Gastroesophageal sphincter (tissue), 4 donors: Measurements from ENCODE around the gene APOBEC3C. TPM values are rescaled to one million over a fixed set of nuclear protein-coding genes. Genes with fewer than 3 reads are reported as not detected.

ENCODE experiments used
- ATAC-seq: fragments of 150-250 bp; one replicate; pipeline ENCODE4 v1.9.1; 2016; ENCODE audit warnings: mild to moderate bottlenecking, moderate library complexity
- H3K27ac ChIP-seq, 4 donors: fragments of 200-600 bp; sonication (generic) in 3 of 4; 1 replicate in 3 of 4; 2 replicates in 1 of 4; pipeline ENCODE4 v1.5.1; 2016 to 2019
- H3K27me3 ChIP-seq: fragments of 200-600 bp; sonication (generic); one replicate; pipeline ENCODE4 v1.5.1; 2019
- H3K36me3 ChIP-seq, 2 donors: fragments of 200-600 bp; sonication (generic); one replicate each; pipeline ENCODE4 v1.5.1; 2019; ENCODE audit warnings: control low read depth in 1 of 2
- H3K4me1 ChIP-seq, 3 donors: fragments of 200-600 bp; sonication (generic); 1 replicate in 2 of 3; 2 replicates in 1 of 3; pipeline ENCODE4 v1.5.1; 2016 to 2019; ENCODE audit warnings: control low read depth in 2 of 3
- H3K4me3 ChIP-seq, 2 donors: fragments of 200-600 bp; sonication (generic); one replicate each; pipeline ENCODE4 v1.5.1; 2019; ENCODE audit warnings: mild to moderate bottlenecking in 1 of 2, moderate library complexity in 1 of 2
- H3K9me3 ChIP-seq, 3 donors: fragments of 200-600 bp; sonication (generic); one replicate each; pipeline ENCODE4 v1.5.1; 2017 to 2019; ENCODE audit warnings: control low read depth in 2 of 3
- EP300 ChIP-seq: sonication (generic); formaldehyde crosslinking; IDR thresholded peaks from one replicate; pipeline ENCODE4 v1.6.1; 2017; ENCODE audit warnings: antibody characterized with exemption, mild to moderate bottlenecking
- POLR2A ChIP-seq, 2 donors: fragments of 450-650 bp; IDR thresholded peaks; one replicate each; pipeline ENCODE4 v1.6.1; 2017; ENCODE audit warnings: antibody characterized with exemption in 2 of 2, mild to moderate bottlenecking in 2 of 2, moderate library complexity in 1 of 2
- POLR2AphosphoS5 ChIP-seq: sonication (generic); formaldehyde crosslinking; IDR thresholded peaks from one replicate; pipeline ENCODE4 v1.6.1; 2017; ENCODE audit warnings: antibody characterized with exemption
- WGBS, 2 donors: methylation state at CpG; one replicate each; pipeline ENCODE4 v1.1.5; 2018; ENCODE audit warnings: low coverage in 1 of 2; 5-methylcytosine and 5-hydroxymethylcytosine counted together
- total RNA-seq, 4 donors: library from RNA; depleted of rRNA; stranded (reverse); fragments of >200 nt; gene quantifications; one replicate each; pipeline ENCODE4 v1.1.0, GENCODE V29; 2016
- TF ChIP-seq, protein P1 (sequence below), 4 experiments: fragments of 200-600 bp in 2 of 4; fragments of 450-650 bp in 2 of 4; sonication (generic) in 1 of 4; IDR thresholded peaks; one replicate each; pipeline ENCODE4 v1.5.1; 2017 to 2019; ENCODE audit warnings: antibody characterized with exemption in 4 of 4, mild to moderate bottlenecking in 2 of 4, moderate library complexity in 2 of 4

APOBEC3C gene
- total RNA-seq, 4 donors from 2014 or later = 7.9 to 14.0 (median 11.8) TPM

DNA sequence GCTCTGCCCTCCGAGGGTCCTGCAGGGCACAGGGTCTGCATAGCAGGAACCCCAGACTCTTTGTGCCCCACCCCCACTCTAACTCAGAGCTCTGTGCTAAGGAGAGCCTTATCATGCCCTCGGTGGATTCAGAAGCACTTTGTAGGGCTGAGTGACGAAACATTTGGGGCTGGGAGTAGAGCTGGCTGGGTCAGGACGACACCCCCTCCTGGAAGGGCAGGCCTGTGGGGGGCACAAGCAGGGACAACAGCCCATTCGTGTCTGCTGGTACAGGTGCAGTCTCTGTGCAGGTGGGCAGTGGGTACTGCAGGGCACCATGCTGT, 47.7 kb upstream of the APOBEC3C start:
- ATAC-seq = no peak
- no peaks in the 10 kb centered on the region for H3K9me3 ChIP-seq
- no peaks in the 10 kb centered on the region for H3K27me3 ChIP-seq
- no peaks in the 10 kb centered on the region for H3K36me3 ChIP-seq
- TF ChIP-seq, protein P1, sequence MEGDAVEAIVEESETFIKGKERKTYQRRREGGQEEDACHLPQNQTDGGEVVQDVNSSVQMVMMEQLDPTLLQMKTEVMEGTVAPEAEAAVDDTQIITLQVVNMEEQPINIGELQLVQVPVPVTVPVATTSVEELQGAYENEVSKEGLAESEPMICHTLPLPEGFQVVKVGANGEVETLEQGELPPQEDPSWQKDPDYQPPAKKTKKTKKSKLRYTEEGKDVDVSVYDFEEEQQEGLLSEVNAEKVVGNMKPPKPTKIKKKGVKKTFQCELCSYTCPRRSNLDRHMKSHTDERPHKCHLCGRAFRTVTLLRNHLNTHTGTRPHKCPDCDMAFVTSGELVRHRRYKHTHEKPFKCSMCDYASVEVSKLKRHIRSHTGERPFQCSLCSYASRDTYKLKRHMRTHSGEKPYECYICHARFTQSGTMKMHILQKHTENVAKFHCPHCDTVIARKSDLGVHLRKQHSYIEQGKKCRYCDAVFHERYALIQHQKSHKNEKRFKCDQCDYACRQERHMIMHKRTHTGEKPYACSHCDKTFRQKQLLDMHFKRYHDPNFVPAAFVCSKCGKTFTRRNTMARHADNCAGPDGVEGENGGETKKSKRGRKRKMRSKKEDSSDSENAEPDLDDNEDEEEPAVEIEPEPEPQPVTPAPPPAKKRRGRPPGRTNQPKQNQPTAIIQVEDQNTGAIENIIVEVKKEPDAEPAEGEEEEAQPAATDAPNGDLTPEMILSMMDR (IDR thresholded peaks at IDR 0.05) = no peak
- H3K4me1 ChIP-seq = no peaks in the 10 kb centered on the region
- WGBS, 2 donors = no CpG with 5 or more reads among the region's 5 CpGs
- H3K4me3 ChIP-seq = no peak overlapping the region
- no peak overlapping the region for H3K27ac ChIP-seq

DNA sequence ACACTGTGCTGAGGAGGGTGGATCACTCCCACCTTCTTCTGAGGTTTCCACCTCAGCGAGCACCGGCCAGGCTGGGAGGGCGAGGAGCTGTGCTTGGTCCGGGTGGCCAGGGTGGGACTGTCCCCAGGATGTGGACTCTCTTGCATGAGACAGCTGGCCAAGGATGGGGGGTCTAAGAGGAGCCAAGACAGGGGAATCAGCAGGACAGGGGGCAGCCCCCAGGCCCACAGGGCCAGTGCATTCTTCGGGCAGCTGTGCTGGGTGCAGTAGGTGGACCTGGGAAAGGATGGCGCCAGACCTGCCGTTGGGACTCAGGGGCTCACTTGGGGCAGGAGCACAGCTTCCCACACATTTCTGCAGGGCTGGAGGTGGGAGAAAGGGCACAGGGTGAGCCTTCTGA, 47.1 kb upstream of the APOBEC3C start:
- Histone ChIP-seq H3K9me3 (no peaks in the 10 kb centered on the region), H3K4me1 (no peaks in the 10 kb centered on the region), H3K36me3 (no peaks in the 10 kb centered on the region), H3K27me3 (no peaks in the 10 kb centered on the region), H3K27ac (no peak overlapping the region), H3K4me3 (no peak overlapping the region)
- ATAC-seq = no peak
- WGBS, 2 donors = no CpG with 5 or more reads among the region's 7 CpGs
- TF ChIP-seq POLR2A (IDR thresholded peaks at IDR 0.05) (no peak), EP300 (no peak), POLR2AphosphoS5 (no peak)
- TF ChIP-seq, protein P1 (IDR thresholded peaks at IDR 0.05) = no peak

DNA sequence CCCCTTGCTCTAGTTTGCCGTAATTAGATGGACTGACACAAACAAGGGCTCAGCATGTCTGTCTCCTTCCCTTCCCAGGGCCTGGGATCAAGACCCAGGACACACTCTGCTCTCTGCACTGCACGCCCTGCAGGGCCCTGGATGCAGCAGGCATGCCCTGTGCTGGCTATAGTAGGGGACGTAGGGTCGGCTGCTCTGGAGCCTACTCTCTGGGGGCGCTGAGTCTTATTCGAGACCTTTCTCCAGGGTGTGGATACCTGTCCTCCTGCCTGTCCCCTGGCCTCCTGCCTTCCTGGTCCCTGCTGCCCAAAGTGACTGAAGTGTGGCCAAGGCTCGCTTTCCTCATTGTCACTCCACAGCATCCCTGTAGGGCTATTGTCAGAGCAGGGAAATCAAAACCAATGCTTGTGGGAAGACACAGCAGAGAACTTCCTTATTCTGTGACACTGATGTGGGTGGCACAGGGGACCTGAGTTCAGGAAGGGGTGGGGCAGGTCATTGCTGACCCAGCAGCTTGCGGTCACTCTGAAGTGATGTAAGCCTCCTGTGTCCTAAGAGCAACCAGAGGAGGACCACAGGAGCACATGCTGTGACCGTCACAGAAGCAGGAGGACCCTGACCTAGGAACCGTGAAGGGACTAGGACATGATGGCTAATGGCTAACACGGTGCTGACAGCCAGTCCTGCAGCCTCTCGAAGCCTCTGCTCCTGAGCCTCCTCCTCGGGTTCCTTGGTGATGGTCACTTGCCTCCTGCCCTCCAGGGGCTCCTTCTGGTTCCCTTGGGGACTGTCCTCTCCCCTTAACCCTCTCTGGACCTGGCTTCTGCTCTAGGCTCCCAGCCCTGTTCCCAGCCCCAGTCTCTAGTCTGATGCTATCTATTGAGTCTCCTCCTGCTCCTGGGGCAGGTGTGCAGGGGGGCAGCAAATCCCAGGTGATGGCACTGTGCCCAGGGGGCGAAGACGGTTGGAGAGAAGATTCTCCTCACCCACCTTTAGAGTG, 46.3 kb upstream of the APOBEC3C start:
- Histone ChIP-seq H3K27ac (no peak overlapping the region), H3K27me3 (no peaks in the 10 kb centered on the region), H3K36me3 (no peaks in the 10 kb centered on the region), H3K4me3 (no peak overlapping the region), H3K9me3 (no peaks in the 10 kb centered on the region), H3K4me1 (no peaks in the 10 kb centered on the region)
- peak; percentile 56 for ATAC-seq
- 53 to 66% methylated on average over 3 to 4 of the region's 15 CpGs for WGBS, 2 donors
- TF ChIP-seq EP300 = no peak

DNA sequence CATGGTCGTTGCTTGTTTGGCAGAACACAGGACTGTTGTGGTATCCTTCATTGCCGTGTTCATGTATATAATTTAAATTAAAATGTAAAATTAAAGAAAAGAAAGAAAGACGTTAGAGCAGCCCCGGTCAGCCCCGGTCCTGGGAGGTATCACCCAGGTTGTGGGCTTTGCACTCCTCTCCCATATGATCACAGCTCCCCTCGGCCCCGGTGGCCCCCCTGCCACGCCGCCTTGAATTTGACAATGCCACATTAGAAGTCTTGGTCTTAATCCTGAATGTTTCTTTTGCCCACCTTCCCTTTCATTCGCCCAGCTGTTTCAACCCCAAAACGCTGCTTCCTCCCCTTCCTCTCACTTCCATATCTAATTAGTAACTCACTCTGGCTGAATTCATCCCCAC, 45.3 kb upstream of the APOBEC3C start:
- H3K27me3 ChIP-seq = no peaks in the 10 kb centered on the region
- no peak for ATAC-seq
- no peak for TF ChIP-seq POLR2AphosphoS5
- TF ChIP-seq POLR2A (IDR thresholded peaks at IDR 0.05) = no peak
- WGBS, 2 donors = 75 to 96% methylated on average over 3 to 11 of the region's 11 CpGs
- H3K36me3 ChIP-seq = no peaks in the 10 kb centered on the region
- no peak overlapping the region for H3K4me3 ChIP-seq
- no peaks in the 10 kb centered on the region for H3K9me3 ChIP-seq
- H3K4me1 ChIP-seq = no peaks in the 10 kb centered on the region
- no peak overlapping the region for H3K27ac ChIP-seq

DNA sequence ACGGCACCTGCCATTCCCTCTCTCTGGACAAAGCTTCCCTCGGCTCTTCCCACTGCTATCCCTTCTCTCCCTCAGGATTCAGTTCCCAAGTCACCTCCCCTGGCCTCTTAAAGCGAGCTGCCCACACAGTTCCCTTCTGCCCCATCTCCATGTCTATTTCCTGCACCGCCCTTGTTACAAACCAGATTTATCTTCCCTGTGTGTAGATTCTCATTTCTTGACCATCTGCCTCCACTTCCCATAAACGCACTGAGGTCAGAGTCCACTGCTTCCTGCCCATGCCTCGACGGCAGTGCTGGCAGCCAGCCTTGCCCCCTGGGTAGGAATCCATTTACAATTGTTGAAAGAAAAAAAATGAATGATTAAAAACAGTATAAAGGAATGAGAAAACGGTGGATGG, 43.5 kb upstream of the APOBEC3C start:
- H3K36me3 ChIP-seq = no peaks in the 10 kb centered on the region
- no peaks in the 10 kb centered on the region for H3K9me3 ChIP-seq
- no peaks in the 10 kb centered on the region for H3K27me3 ChIP-seq
- TF ChIP-seq POLR2A (IDR thresholded peaks at IDR 0.05) (no peak), POLR2AphosphoS5 (no peak)
- H3K27ac ChIP-seq = no peak overlapping the region
- H3K4me3 ChIP-seq = no peak overlapping the region
- H3K4me1 ChIP-seq = no peaks in the 10 kb centered on the region
- no peak for ATAC-seq
- 46 to 64% methylated on average over 4 to 6 of the region's 8 CpGs for WGBS, 2 donors

DNA sequence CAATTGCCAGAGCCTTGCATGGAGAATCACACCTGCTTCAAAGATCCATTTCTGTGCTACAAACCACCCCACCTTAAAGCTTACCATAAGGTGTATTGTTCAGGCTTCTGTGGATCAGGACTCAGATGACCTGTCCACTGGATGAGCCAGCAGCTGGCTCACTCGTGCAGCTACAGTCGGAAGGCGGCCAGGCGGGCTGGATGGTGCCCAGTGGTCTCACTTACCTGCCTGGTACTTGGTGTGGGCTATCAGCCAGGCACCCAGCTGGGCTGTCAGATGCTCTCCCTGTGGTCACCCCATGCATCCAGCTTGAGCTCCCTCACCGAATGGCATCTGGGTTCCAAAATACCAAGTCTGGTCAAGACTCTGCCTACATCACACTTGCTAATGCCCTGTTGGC, 42.9 kb upstream of the APOBEC3C start:
- Histone ChIP-seq H3K27ac (no peak overlapping the region), H3K4me3 (no peak overlapping the region), H3K4me1 (no peaks in the 10 kb centered on the region), H3K27me3 (no peaks in the 10 kb centered on the region), H3K36me3 (no peaks in the 10 kb centered on the region), H3K9me3 (no peaks in the 10 kb centered on the region)
- 60 to 80% methylated on average over 1 of the region's 5 CpGs for WGBS, 2 donors
- ATAC-seq = no peak
- no peak for TF ChIP-seq POLR2A (IDR thresholded peaks at IDR 0.05)
- TF ChIP-seq EP300 = no peak
- TF ChIP-seq POLR2AphosphoS5 = no peak
- TF ChIP-seq, protein P1 (IDR thresholded peaks at IDR 0.05) = no peak
